H9 (cell line): ENCODE data around the gene KRTAP5-6. TPM values are rescaled to one million over a fixed set of nuclear protein-coding genes. Genes with fewer than 3 reads are reported as not detected.

Source experiments
- DNase-seq: peaks from one replicate; pipeline ENCODE4 v3.0.0-alpha.2; 2017
- H2AFZ ChIP-seq: one replicate; pipeline ENCODE4 v1.6.1; 2013; ENCODE audit warnings: mild to moderate bottlenecking, low read length, control low read depth, moderate library complexity
- H2AK5ac ChIP-seq: 2 replicates; pipeline ENCODE4 v1.6.1; 2013; ENCODE audit warnings: low read length, control low read depth, mixed read lengths; ENCODE audit not compliant: insufficient read length
- H2BK120ac ChIP-seq: one replicate; pipeline ENCODE4 v1.6.1; 2013; ENCODE audit warnings: low read depth, mild to moderate bottlenecking, low read length, control low read depth, inconsistent platforms; ENCODE audit not compliant: poor library complexity, severe bottlenecking
- H2BK12ac ChIP-seq: 2 replicates; pipeline ENCODE4 v1.6.1; 2013; ENCODE audit warnings: low read length, control low read depth, mixed read lengths, low read depth; ENCODE audit not compliant: insufficient read length
- H2BK15ac ChIP-seq: 2 replicates; pipeline ENCODE4 v1.6.1; 2013; ENCODE audit warnings: low read depth, low read length, control low read depth
- H2BK20ac ChIP-seq: one replicate; pipeline ENCODE4 v1.6.1; 2013; ENCODE audit warnings: low read depth, mild to moderate bottlenecking, low read length, control low read depth, inconsistent platforms; ENCODE audit not compliant: poor library complexity, severe bottlenecking
- H2BK5ac ChIP-seq: 2 replicates; pipeline ENCODE4 v1.6.1; 2013; ENCODE audit warnings: low read length, control low read depth, mixed read lengths; ENCODE audit not compliant: insufficient read length
- H3K14ac ChIP-seq: 2 replicates; pipeline ENCODE4 v1.6.1; 2013; ENCODE audit warnings: low read length, control low read depth; ENCODE audit not compliant: insufficient read depth
- H3K18ac ChIP-seq: 2 replicates; pipeline ENCODE4 v1.6.1; 2013; ENCODE audit warnings: low read depth, mild to moderate bottlenecking, mixed read lengths, low read length, control low read depth; ENCODE audit not compliant: insufficient read length
- H3K23ac ChIP-seq: 2 replicates; pipeline ENCODE4 v1.6.1; 2013; ENCODE audit warnings: low read length, control low read depth, mixed read lengths, low read depth; ENCODE audit not compliant: insufficient read length
- H3K23me2 ChIP-seq: 2 replicates; pipeline ENCODE4 v1.6.1; 2013; ENCODE audit warnings: low read depth, mild to moderate bottlenecking, mixed read lengths, low read length, control low read depth; ENCODE audit not compliant: insufficient read length, poor library complexity, severe bottlenecking
- H3K27ac ChIP-seq: 2 replicates; pipeline ENCODE4 v1.5.1; 2013; ENCODE audit warnings: low read length, control low read depth, mixed read lengths, low read depth; ENCODE audit not compliant: insufficient read length
- H3K27me3 ChIP-seq: 2 replicates; pipeline ENCODE4 v1.6.1; 2013; ENCODE audit warnings: low read length, control low read depth, inconsistent platforms; ENCODE audit not compliant: insufficient read depth
- H3K4ac ChIP-seq: 2 replicates; pipeline ENCODE4 v1.6.1; 2013; ENCODE audit warnings: low read depth, mild to moderate bottlenecking, control low read depth, inconsistent platforms, low read length, moderate library complexity
- H3K4me1 ChIP-seq: 2 replicates; pipeline ENCODE4 v1.6.1; 2013; ENCODE audit warnings: low read length, control low read depth, inconsistent platforms; ENCODE audit not compliant: insufficient read depth
- H3K4me2 ChIP-seq: 2 replicates; pipeline ENCODE4 v1.6.1; 2013; ENCODE audit warnings: low read length, control low read depth, mixed read lengths; ENCODE audit not compliant: insufficient read length, insufficient read depth
- H3K56ac ChIP-seq: 2 replicates; pipeline ENCODE4 v1.6.1; 2013; ENCODE audit warnings: low read depth, mild to moderate bottlenecking, mixed read lengths, low read length, control low read depth; ENCODE audit not compliant: insufficient read length
- H3K79me1 ChIP-seq: 2 replicates; pipeline ENCODE4 v1.6.1; 2013; ENCODE audit warnings: low read depth, mild to moderate bottlenecking, moderate library complexity, low read length, control low read depth, inconsistent platforms; ENCODE audit not compliant: insufficient read depth, poor library complexity, severe bottlenecking
- H3K79me2 ChIP-seq: 2 replicates; pipeline ENCODE4 v1.6.1; 2013; ENCODE audit warnings: low read length, control low read depth, inconsistent platforms; ENCODE audit not compliant: insufficient read depth
- H3K9ac ChIP-seq: 2 replicates; pipeline ENCODE4 v1.6.1; 2013; ENCODE audit warnings: low read length, control low read depth, mixed read lengths; ENCODE audit not compliant: insufficient read length; ENCODE audit errors: extremely low read depth
- H3K9me3 ChIP-seq: one replicate; pipeline ENCODE4 v1.6.1; 2013; ENCODE audit warnings: low read depth, low read length, inconsistent platforms; ENCODE audit not compliant: control insufficient read depth
- H3T11ph ChIP-seq: one replicate; pipeline ENCODE4 v1.6.1; 2013; ENCODE audit warnings: mild to moderate bottlenecking, low read length, control low read depth, inconsistent platforms
- H4K20me1 ChIP-seq: one replicate; pipeline ENCODE4 v1.6.1; 2013; ENCODE audit not compliant: control insufficient read depth, insufficient read length, insufficient read depth
- H4K5ac ChIP-seq: 2 replicates; pipeline ENCODE4 v1.6.1; 2013; ENCODE audit warnings: low read depth, mild to moderate bottlenecking, mixed read lengths, low read length, control low read depth; ENCODE audit not compliant: insufficient read length
- H4K8ac ChIP-seq: replicated peaks from 2 replicates; pipeline ENCODE4 v1.6.1; 2013; ENCODE audit warnings: low read length, control low read depth, mixed read lengths, low read depth; ENCODE audit not compliant: insufficient read length
- H4K91ac ChIP-seq: 2 replicates; pipeline ENCODE4 v1.6.1; 2013; ENCODE audit warnings: low read depth, mild to moderate bottlenecking, moderate library complexity, mixed read lengths, low read length, control low read depth; ENCODE audit not compliant: insufficient read length
- H3K27ac Mint-ChIP-seq, 3 experiments: 2 replicates in 2 of 3; 3 replicates in 1 of 3; pipeline ENCODE4 v1.8.0; 2020 to 2021; ENCODE audit warnings: mixed read lengths in 3 of 3, mild to moderate bottlenecking in 1 of 3, moderate library complexity in 1 of 3
- H3K27me3 Mint-ChIP-seq: 2 replicates; pipeline ENCODE4 v1.8.0; 2021; ENCODE audit warnings: low read depth, mild to moderate bottlenecking, moderate library complexity, mixed read lengths
- H3K36me3 Mint-ChIP-seq, 3 experiments: 2 replicates in 2 of 3; 3 replicates in 1 of 3; pipeline ENCODE4 v1.8.0; 2020 to 2021; ENCODE audit warnings: low read depth in 3 of 3, mixed read lengths in 3 of 3; ENCODE audit not compliant: insufficient read depth in 1 of 3
- H3K4me1 Mint-ChIP-seq, 2 experiments: 2 replicates each; pipeline ENCODE4 v1.8.0; 2020; ENCODE audit warnings: mixed read lengths in 2 of 2
- H3K4me3 Mint-ChIP-seq, 2 experiments: 2 replicates in 1 of 2; 3 replicates in 1 of 2; pipeline ENCODE4 v1.8.0; 2020 to 2021; ENCODE audit warnings: mild to moderate bottlenecking in 2 of 2, mixed read lengths in 2 of 2, moderate library complexity in 1 of 2
- H3K9me3 Mint-ChIP-seq, 2 experiments: 2 replicates in 1 of 2; 3 replicates in 1 of 2; pipeline ENCODE4 v1.8.0; 2020; ENCODE audit warnings: mild to moderate bottlenecking in 2 of 2, mixed read lengths in 2 of 2, moderate library complexity in 1 of 2
- CTCF ChIP-seq: fragments of 200-600 bp; sonication (generic); conservative IDR thresholded peaks from 3 replicates; pipeline ENCODE4 v1.8.0; 2021; ENCODE audit warnings: antibody characterized with exemption, mild to moderate bottlenecking
- WGBS: extraction: QIAGEN DNeasy Blood & Tissue Kit; methylation state at CpG from one replicate; pipeline ENCODE4 v1.1.7; 2013; ENCODE audit warnings: missing lambda C conversion rate, low lambda C conversion rate, mixed read lengths; ENCODE audit not compliant: insufficient read length; ENCODE audit errors: extremely low coverage; 5-methylcytosine and 5-hydroxymethylcytosine counted together
- total RNA-seq: library from RNA; stranded (reverse); gene quantifications from 2 replicates; pipeline ENCODE4 v1.2.1, GENCODE V29; 2021

KRTAP5-6 gene
- total RNA-seq, 1 experiment from 2014 or later, result not detected

- Mint-ChIP-seq H3K4me3 (no peak overlapping the region), H3K9me3 (peaks cover 5 to 12% of the 10 kb centered on the region in 2 experiments), H3K4me1 (no peaks in the 10 kb centered on the region), H3K27ac (no peak overlapping the region), H3K36me3 (peaks cover 0 to 4% (median 0%) of the 10 kb centered on the region in 3 experiments; a peak in 2 of 7 replicates), H3K27me3 (peaks cover 31% of the 10 kb centered on the region)
- no peak overlapping the region for H2BK20ac ChIP-seq
- H2AFZ ChIP-seq, result no peak overlapping the region
- no peaks in the 10 kb centered on the region for H3K79me2 ChIP-seq
- H3K23me2 ChIP-seq, result no peaks in the 10 kb centered on the region
- no peak overlapping the region for H2BK12ac ChIP-seq
- H2BK15ac ChIP-seq, result no peak overlapping the region
- no peak overlapping the region for H4K91ac ChIP-seq
- H3K27ac ChIP-seq, result no peak overlapping the region
- H3K4ac ChIP-seq, result no peak overlapping the region
- H2AK5ac ChIP-seq, result no peak overlapping the region
- H3T11ph ChIP-seq, result no peak overlapping the region
- no peak overlapping the region for H3K9ac ChIP-seq
- H4K8ac ChIP-seq, result no peak overlapping the region
- no peaks in the 10 kb centered on the region for H3K79me1 ChIP-seq
- DNase-seq, result no peak
- peaks cover 12% of the 10 kb centered on the region for H4K20me1 ChIP-seq
- TF ChIP-seq CTCF, result no peak
- no peaks in the 10 kb centered on the region for H3K4me1 ChIP-seq
- no peak overlapping the region for H3K56ac ChIP-seq
- no CpG with 5 or more reads among the region's 4 CpGs for WGBS
- no peak overlapping the region for H3K14ac ChIP-seq
- H4K5ac ChIP-seq, result no peak overlapping the region
- H3K23ac ChIP-seq, result no peak overlapping the region
- no peaks in the 10 kb centered on the region for H3K9me3 ChIP-seq
- no peaks in the 10 kb centered on the region; the same call in 1 of the 2 replicates for H3K27me3 ChIP-seq
- H3K4me2 ChIP-seq, result no peak overlapping the region
- H2BK120ac ChIP-seq, result no peak overlapping the region
- no peak overlapping the region for H2BK5ac ChIP-seq
- no peak overlapping the region for H3K18ac ChIP-seq
Measured at GRCh38 chr11:1741741-1742140, 44.7 kb downstream of the KRTAP5-6 start.
